ENCODE measurements around the gene WWC1. TPM values are rescaled to one million over a fixed set of nuclear protein-coding genes. Genes with fewer than 3 reads are reported as not detected.

The WWC1 gene
- total RNA-seq, 3 donors from 2014 or later, result 0.86 to 5.0 (median 1.7) TPM

GRCh38 chr5:168472329-168472728 lies 180.9 kb downstream of the WWC1 start:
- no peak for DNase-seq
- Mint-ChIP-seq H3K4me1 (ENCODE audit: low read depth) (no peaks in the 10 kb centered on the region), H3K9me3 (no peaks in the 10 kb centered on the region), H3K36me3 (ENCODE audit: insufficient read depth) (no peaks in the 10 kb centered on the region), H3K27me3 (ENCODE audit: low read depth) (no peaks in the 10 kb centered on the region), H3K4me3 (no peak overlapping the region)
- ATAC-seq, result no peak

GRCh38 chr5:168474319-168474718 lies 182.9 kb downstream of the WWC1 start:
- Mint-ChIP-seq H3K9me3 (no peaks in the 10 kb centered on the region), H3K27me3 (ENCODE audit: low read depth) (peaks cover 2% of the 10 kb centered on the region), H3K4me3 (no peak overlapping the region), H3K36me3 (ENCODE audit: insufficient read depth) (no peaks in the 10 kb centered on the region), H3K4me1 (ENCODE audit: low read depth) (no peaks in the 10 kb centered on the region)
- no peak for DNase-seq
- no peak for ATAC-seq

- peaks cover 7% of the 10 kb centered on the region for H3K4me1 Mint-ChIP-seq (ENCODE audit: low read depth)
- no peak overlapping the region for H3K4me3 Mint-ChIP-seq
- DNase-seq (no peak), ATAC-seq (no peak)
- H3K36me3 Mint-ChIP-seq (ENCODE audit: insufficient read depth), result no peaks in the 10 kb centered on the region
- H3K27me3 Mint-ChIP-seq (ENCODE audit: low read depth), result peaks cover 2% of the 10 kb centered on the region
- H3K9me3 Mint-ChIP-seq, result no peaks in the 10 kb centered on the region
Observed at GRCh38 chr5:168477060-168477459, 185.6 kb downstream of the WWC1 start.

- no peaks in the 10 kb centered on the region for H3K36me3 Mint-ChIP-seq (ENCODE audit: insufficient read depth)
- H3K4me1 Mint-ChIP-seq (ENCODE audit: low read depth), result peaks cover 7% of the 10 kb centered on the region
- no peaks in the 10 kb centered on the region for H3K9me3 Mint-ChIP-seq
- ATAC-seq, result no peak
- DNase-seq, result no peak
- H3K27me3 Mint-ChIP-seq (ENCODE audit: low read depth), result peaks cover 2% of the 10 kb centered on the region
- no peak overlapping the region for H3K4me3 Mint-ChIP-seq
Observed at GRCh38 chr5:168479166-168479565, 187.7 kb downstream of the WWC1 start.

GRCh38 chr5:168480601-168481000 lies 189.2 kb downstream of the WWC1 start:
- H3K4me3 Mint-ChIP-seq, result no peak overlapping the region
- H3K4me1 Mint-ChIP-seq (ENCODE audit: low read depth), result peaks cover 13% of the 10 kb centered on the region
- H3K27me3 Mint-ChIP-seq (ENCODE audit: low read depth), result peaks cover 2% of the 10 kb centered on the region
- no peaks in the 10 kb centered on the region for H3K9me3 Mint-ChIP-seq
- DNase-seq (no peak), ATAC-seq (no peak)
- no peaks in the 10 kb centered on the region for H3K36me3 Mint-ChIP-seq (ENCODE audit: insufficient read depth)

GRCh38 chr5:168481330-168481788 lies 189.9 kb downstream of the WWC1 start:
- H3K36me3 Mint-ChIP-seq (ENCODE audit: insufficient read depth), result no peaks in the 10 kb centered on the region
- ATAC-seq, result peak in 1 of 2 donors; percentile 18
- H3K4me3 Mint-ChIP-seq, result peak overlapping the region; percentile 6
- H3K4me1 Mint-ChIP-seq (ENCODE audit: low read depth), result peaks cover 20% of the 10 kb centered on the region
- DNase-seq, result no peak
- H3K27me3 Mint-ChIP-seq (ENCODE audit: low read depth), result peaks cover 2% of the 10 kb centered on the region
- no peaks in the 10 kb centered on the region for H3K9me3 Mint-ChIP-seq

- H3K27me3 Mint-ChIP-seq (ENCODE audit: low read depth), result peaks cover 2% of the 10 kb centered on the region
- no peak for DNase-seq
- no peak for ATAC-seq
Observed at GRCh38 chr5:168482361-168482760, 190.9 kb downstream of the WWC1 start.

GRCh38 chr5:168486136-168486879 lies 194.9 kb downstream of the WWC1 start, which contains the start of gene RARS1:
TSS of gene RARS1 (plus strand) at chr5:168486471. CDS start at chr5:168486499, 28 bp downstream.
- ATAC-seq (peak; percentile 88 to 91), DNase-seq (peak; percentile 81)
- Mint-ChIP-seq H3K4me1 (ENCODE audit: low read depth) (peaks cover 31% of the 10 kb centered on the region), H3K4me3 (peak within 1 kb of the TSS; percentile 100), H3K36me3 (ENCODE audit: insufficient read depth) (peaks cover 18% of the 10 kb centered on the region), H3K27me3 (ENCODE audit: low read depth) (no peaks in the 10 kb centered on the region), H3K9me3 (no peaks in the 10 kb centered on the region)

More at GRCh38 chr5:168482361-168482760, 190.9 kb downstream of the WWC1 start:
- Mint-ChIP-seq H3K36me3 (ENCODE audit: insufficient read depth) (no peaks in the 10 kb centered on the region), H3K4me1 (ENCODE audit: low read depth) (peaks cover 26% of the 10 kb centered on the region), H3K4me3 (no peak overlapping the region), H3K9me3 (no peaks in the 10 kb centered on the region)

- Mint-ChIP-seq H3K4me1 (ENCODE audit: low read depth) (peaks cover 28% of the 10 kb centered on the region), H3K4me3 (no peak overlapping the region), H3K9me3 (no peaks in the 10 kb centered on the region), H3K36me3 (ENCODE audit: insufficient read depth) (peaks cover 39% of the 10 kb centered on the region), H3K27me3 (ENCODE audit: low read depth) (no peaks in the 10 kb centered on the region)
- ATAC-seq (no peak), DNase-seq (no peak)
Observed at GRCh38 chr5:168489059-168489458, 197.6 kb downstream of the WWC1 start.

GRCh38 chr5:168494057-168494555 lies 202.7 kb downstream of the WWC1 start:
- DNase-seq (no peak), ATAC-seq (no peak)
- peaks cover 54% of the 10 kb centered on the region for H3K36me3 Mint-ChIP-seq (ENCODE audit: insufficient read depth)
- H3K27me3 Mint-ChIP-seq (ENCODE audit: low read depth), result no peaks in the 10 kb centered on the region
- no peaks in the 10 kb centered on the region for H3K9me3 Mint-ChIP-seq
- no peak overlapping the region for H3K4me3 Mint-ChIP-seq
- peaks cover 5% of the 10 kb centered on the region for H3K4me1 Mint-ChIP-seq (ENCODE audit: low read depth)

GRCh38 chr5:168502563-168503237 lies 211.3 kb downstream of the WWC1 start:
- Mint-ChIP-seq H3K9me3 (no peaks in the 10 kb centered on the region), H3K27me3 (ENCODE audit: low read depth) (no peaks in the 10 kb centered on the region), H3K36me3 (ENCODE audit: insufficient read depth) (peaks cover 33% of the 10 kb centered on the region), H3K4me3 (no peak overlapping the region), H3K4me1 (ENCODE audit: low read depth) (no peaks in the 10 kb centered on the region)
- DNase-seq (no peak), ATAC-seq (no peak)

- Mint-ChIP-seq H3K4me1 (ENCODE audit: low read depth) (no peaks in the 10 kb centered on the region), H3K9me3 (peaks cover 13% of the 10 kb centered on the region), H3K4me3 (no peak overlapping the region), H3K27me3 (ENCODE audit: low read depth) (no peaks in the 10 kb centered on the region), H3K36me3 (ENCODE audit: insufficient read depth) (peaks cover 78% of the 10 kb centered on the region)
- ATAC-seq (no peak), DNase-seq (no peak)
Observed at GRCh38 chr5:168513861-168514428, 222.5 kb downstream of the WWC1 start.

Data from activated T-cell treated with anti-CD3 and anti-CD28 coated beads, Interleukin-2, amount 50 U/mL, for 4 hours (primary cell).